ENCODE results near the gene PTPRG.

The PTPRG gene

GRCh38 chr3:61593446-61594029 lies 32.2 kb downstream of the PTPRG start:
- FAIRE-seq: no peak

GRCh38 chr3:61594144-61594963 lies 33.0 kb downstream of the PTPRG start:
- no peak for FAIRE-seq

GRCh38 chr3:61594964-61595285 lies 33.6 kb downstream of the PTPRG start:
- no peak for FAIRE-seq

GRCh38 chr3:61595288-61595687 lies 33.9 kb downstream of the PTPRG start:
- FAIRE-seq: no peak

GRCh38 chr3:61595826-61596225 lies 34.5 kb downstream of the PTPRG start:
- no peak for FAIRE-seq

- no peak for FAIRE-seq
Observed at GRCh38 chr3:61597906-61598305, 36.5 kb downstream of the PTPRG start.

GRCh38 chr3:61600195-61600594 lies 38.8 kb downstream of the PTPRG start:
- FAIRE-seq: no peak

- no peak for FAIRE-seq
Observed at GRCh38 chr3:61601831-61602230, 40.5 kb downstream of the PTPRG start.

GRCh38 chr3:61602466-61602865 lies 41.1 kb downstream of the PTPRG start:
- FAIRE-seq: no peak

GRCh38 chr3:61605589-61606175 lies 44.3 kb downstream of the PTPRG start:
- no peak for FAIRE-seq

GRCh38 chr3:61606196-61606595 lies 44.8 kb downstream of the PTPRG start:
- no peak for FAIRE-seq

- no peak for FAIRE-seq
Observed at GRCh38 chr3:61608072-61608471, 46.7 kb downstream of the PTPRG start.

GRCh38 chr3:61608711-61609110 lies 47.3 kb downstream of the PTPRG start:
- FAIRE-seq: no peak

- no peak for FAIRE-seq
Observed at GRCh38 chr3:61610316-61610715, 48.9 kb downstream of the PTPRG start.

- no peak for FAIRE-seq
Observed at GRCh38 chr3:61612211-61613194, 51.1 kb downstream of the PTPRG start.

GRCh38 chr3:61613666-61614065 lies 52.3 kb downstream of the PTPRG start:
- no peak for FAIRE-seq

GRCh38 chr3:61615643-61616042 lies 54.3 kb downstream of the PTPRG start:
- FAIRE-seq: no peak

- no peak for FAIRE-seq
Observed at GRCh38 chr3:61616586-61616985, 55.2 kb downstream of the PTPRG start.

- no peak for FAIRE-seq
Observed at GRCh38 chr3:61617041-61617440, 55.7 kb downstream of the PTPRG start.

GRCh38 chr3:61617651-61618050 lies 56.3 kb downstream of the PTPRG start:
- FAIRE-seq: no peak

GRCh38 chr3:61618231-61618630 lies 56.9 kb downstream of the PTPRG start:
- no peak for FAIRE-seq

GRCh38 chr3:61618871-61619270 lies 57.5 kb downstream of the PTPRG start:
- no peak for FAIRE-seq

GRCh38 chr3:61620073-61620472 lies 58.7 kb downstream of the PTPRG start:
- FAIRE-seq: no peak
